ENCODE results near the gene STAMBP.

- TF ChIP-seq POLR2AphosphoS5 (IDR thresholded peaks at IDR 0.05) (no peak), POLR2A (IDR thresholded peaks at IDR 0.05) (no peak)
These were observed 34.2 kb downstream of the STAMBP start for GRCh38 chr2:73862987-73863386.
